MCF 10A (cell line): Measurements from ENCODE around the gene BAZ2B. TPM values are rescaled to one million over a fixed set of nuclear protein-coding genes. Genes with fewer than 3 reads are reported as not detected.
"Not testable (repeated sequence)": the region's sequence is repeated elsewhere in the genome, so short reads cannot be mapped to it uniquely, and the experiment has no call there.

ENCODE experiments used
- BruUV-seq: library from RNA; stranded (reverse); fragments of 400-500 nt; replicated peaks from 2 replicates; lab custom pipeline; 2021; lab: Mats Ljungman, UMichigan
- CTCF ChIA-PET: fragments of 300-600 bp; sonication (Branson Sonifier 250); formaldehyde crosslinking; extraction: SDS; loops from one replicate; lab custom pipeline; 2021; ENCODE audit warnings: antibody characterized with exemption, inconsistent platforms; lab: Yijun Ruan, JAX
- POLR2A ChIA-PET: fragments of 300-600, 350-650 bp; sonication (Branson Sonifier 250); formaldehyde crosslinking; extraction: SDS; loops from one replicate; lab custom pipeline; 2020; ENCODE audit warnings: antibody characterized with exemption, inconsistent platforms; lab: Yijun Ruan, JAX
- DNase-seq: peaks from one replicate; pipeline ENCODE4 v3.0.0-alpha.2; 2018; ENCODE audit not compliant: unreplicated experiment
- H3K27ac Mint-ChIP-seq: one replicate; pipeline ENCODE4 v1.8.0; 2022; ENCODE audit warnings: mild to moderate bottlenecking, low read depth, mixed read lengths; ENCODE audit not compliant: unreplicated experiment
- H3K27me3 Mint-ChIP-seq: one replicate; pipeline ENCODE4 v1.8.0; 2022; ENCODE audit warnings: mixed read lengths; ENCODE audit not compliant: insufficient read depth, unreplicated experiment
- H3K36me3 Mint-ChIP-seq: one replicate; pipeline ENCODE4 v1.8.0; 2022; ENCODE audit warnings: mild to moderate bottlenecking, moderate library complexity, mixed read lengths; ENCODE audit not compliant: insufficient read depth, unreplicated experiment
- H3K4me1 Mint-ChIP-seq: one replicate; pipeline ENCODE4 v1.8.0; 2022; ENCODE audit warnings: mixed read lengths; ENCODE audit not compliant: insufficient read depth, unreplicated experiment
- H3K4me3 Mint-ChIP-seq: one replicate; pipeline ENCODE4 v1.8.0; 2022; ENCODE audit warnings: mild to moderate bottlenecking, moderate library complexity, mixed read lengths; ENCODE audit not compliant: unreplicated experiment
- H3K9me3 Mint-ChIP-seq: one replicate; pipeline ENCODE4 v1.8.0; 2022; ENCODE audit warnings: mixed read lengths; ENCODE audit not compliant: unreplicated experiment
- CTCF ChIP-seq: fragments of 200-600 bp; IDR thresholded peaks from one replicate; pipeline ENCODE4 v1.8.0; 2022; ENCODE audit warnings: antibody characterized with exemption, mild to moderate bottlenecking; ENCODE audit not compliant: unreplicated experiment
- intact Hi-C: fragments of 100-400 bp; cut with micrococcal nuclease; formaldehyde crosslinking; loops from 2 replicates; pipeline ENCODE4 v1.14.1; 2022
- total RNA-seq: library from RNA; stranded (reverse); gene quantifications from 2 replicates; pipeline ENCODE4 v1.2.3, GENCODE V29; 2022

BAZ2B gene
- total RNA-seq, 1 experiment from 2014 or later = 51.8 TPM

GRCh38 chr2:159545085-159545484, 71.3 kb downstream of the BAZ2B start:
- Mint-ChIP-seq H3K4me1 (peaks cover 2% of the 10 kb centered on the region), H3K9me3 (peaks cover 10% of the 10 kb centered on the region), H3K27me3 (no peaks in the 10 kb centered on the region), H3K36me3 (peaks cover 14% of the 10 kb centered on the region), H3K27ac (no peak overlapping the region), H3K4me3 (no peak overlapping the region)
- DNase-seq = no peak
- ChIA-PET POLR2A (no interaction called here), CTCF (no interaction called here)
- no peak for TF ChIP-seq CTCF
- BruUV-seq = no TSS peak
- intact Hi-C loops = no loop called here

GRCh38 chr2:159542101-159542500, 74.2 kb downstream of the BAZ2B start:
- POLR2A ChIA-PET = interaction anchor here (1.6 to 2.1 kb wide), 2 partner anchors 10 to 24 kb away, joined by 5 to 7 read pairs; no protein-coding TSS in a partner anchor
- no peak for TF ChIP-seq CTCF
- no peak for DNase-seq
- CTCF ChIA-PET = interaction anchor here (0.6 kb wide), 1 partner anchor 16 kb away, joined by 3 read pairs; no protein-coding TSS in a partner anchor
- BruUV-seq = no TSS peak
- intact Hi-C loops = no loop called here
- Mint-ChIP-seq H3K27ac (no peak overlapping the region), H3K4me1 (peaks cover 9% of the 10 kb centered on the region), H3K4me3 (no peak overlapping the region), H3K36me3 (peaks cover 14% of the 10 kb centered on the region), H3K27me3 (no peaks in the 10 kb centered on the region), H3K9me3 (peaks cover 10% of the 10 kb centered on the region)

- BruUV-seq = no TSS peak
- CTCF ChIA-PET = interaction anchor here (1.1 to 1.5 kb wide), 2 partner anchors 12 to 15 kb away, joined by 3 read pairs; no protein-coding TSS in a partner anchor
- Mint-ChIP-seq H3K4me3 (no peak overlapping the region), H3K27me3 (no peaks in the 10 kb centered on the region), H3K36me3 (peaks cover 14% of the 10 kb centered on the region), H3K9me3 (peaks cover 10% of the 10 kb centered on the region), H3K4me1 (peaks cover 9% of the 10 kb centered on the region), H3K27ac (no peak overlapping the region)
- POLR2A ChIA-PET = interaction anchor here (0.6 to 2.0 kb wide), 3 partner anchors 22 to 172 kb away, joined by 3 to 9 read pairs (median 6); partner anchors contain the start of gene MARCHF7
- intact Hi-C loops = no loop called here
- no peak for TF ChIP-seq CTCF
- peak; percentile 33 for DNase-seq
Measured at GRCh38 chr2:159539701-159540100, 76.6 kb downstream of the BAZ2B start.

GRCh38 chr2:159538801-159539200, 77.5 kb downstream of the BAZ2B start:
- no peaks in the 10 kb centered on the region for H3K27me3 Mint-ChIP-seq
- ChIA-PET POLR2A (interaction anchor here (0.6 to 2.0 kb wide), 2 partner anchors 21 to 211 kb away, joined by 3 to 9 read pairs; no protein-coding TSS in a partner anchor), CTCF (interaction anchor here (1.5 kb wide), 1 partner anchor 14 kb away, joined by 3 read pairs; no protein-coding TSS in a partner anchor)
- H3K9me3 Mint-ChIP-seq = peaks cover 10% of the 10 kb centered on the region
- H3K36me3 Mint-ChIP-seq = peaks cover 14% of the 10 kb centered on the region
- H3K27ac Mint-ChIP-seq = no peak overlapping the region
- BruUV-seq = no TSS peak
- intact Hi-C loops = no loop called here
- peaks cover 9% of the 10 kb centered on the region for H3K4me1 Mint-ChIP-seq
- DNase-seq = no peak
- no peak overlapping the region for H3K4me3 Mint-ChIP-seq
- no peak for TF ChIP-seq CTCF

- H3K27me3 Mint-ChIP-seq, BruUV-seq, H3K4me1 Mint-ChIP-seq, intact Hi-C loops, DNase-seq, H3K27ac Mint-ChIP-seq, CTCF ChIA-PET, H3K36me3 Mint-ChIP-seq, H3K4me3 Mint-ChIP-seq, H3K9me3 Mint-ChIP-seq: not testable (repeated sequence)
- POLR2A ChIA-PET = interaction anchor here (0.5 to 1.0 kb wide), 2 partner anchors 21 to 177 kb away, joined by 3 read pairs; partner anchors contain the start of gene MARCHF7
Measured at GRCh38 chr2:159535261-159535660, 81.1 kb downstream of the BAZ2B start.
